Neuronal stem cell (in vitro differentiated cells): ENCODE results near the gene SCFD2.

Experiments used
- DNase-seq: peaks from one replicate; pipeline ENCODE4 v3.0.0-alpha.2; 2013; ENCODE audit warnings: low spot score
- H2AFZ ChIP-seq: one replicate; pipeline ENCODE4 v1.6.1; 2013; ENCODE audit warnings: mild to moderate bottlenecking, low read length, inconsistent platforms
- H2AK5ac ChIP-seq: 2 replicates; pipeline ENCODE4 v1.6.1; 2013; ENCODE audit warnings: low read depth, mild to moderate bottlenecking, inconsistent platforms, low read length, moderate library complexity, mixed read lengths
- H2BK120ac ChIP-seq: 2 replicates; pipeline ENCODE4 v1.6.1; 2013; ENCODE audit warnings: low read depth, mild to moderate bottlenecking, inconsistent platforms, low read length, moderate library complexity, mixed read lengths
- H2BK12ac ChIP-seq: one replicate; pipeline ENCODE4 v1.6.1; 2013; ENCODE audit warnings: low read length, inconsistent platforms
- H2BK15ac ChIP-seq: 2 replicates; pipeline ENCODE4 v1.6.1; 2013; ENCODE audit warnings: mild to moderate bottlenecking, low read length, inconsistent platforms, mixed read lengths
- H2BK5ac ChIP-seq: one replicate; pipeline ENCODE4 v1.6.1; 2013; ENCODE audit warnings: inconsistent platforms, mild to moderate bottlenecking, low read length, moderate library complexity
- H3K14ac ChIP-seq: one replicate; pipeline ENCODE4 v1.6.1; 2013; ENCODE audit warnings: low read length, inconsistent platforms
- H3K18ac ChIP-seq: 2 replicates; pipeline ENCODE4 v1.6.1; 2013; ENCODE audit warnings: low read length, inconsistent platforms
- H3K23ac ChIP-seq: 2 replicates; pipeline ENCODE4 v1.6.1; 2013; ENCODE audit warnings: low read depth, mild to moderate bottlenecking, mixed read lengths, low read length, inconsistent platforms; ENCODE audit not compliant: poor library complexity
- H3K27ac ChIP-seq: replicated peaks from 3 replicates; pipeline ENCODE4 v1.5.1; 2013; ENCODE audit warnings: low read length, inconsistent platforms
- H3K27me3 ChIP-seq, 3 experiments: 2 replicates each; pipeline ENCODE4 v1.6.1; 2013; ENCODE audit warnings: low read length in 3 of 3, mild to moderate bottlenecking in 2 of 3, inconsistent platforms in 1 of 3, low read depth in 1 of 3, mixed read lengths in 1 of 3, moderate library complexity in 1 of 3; ENCODE audit not compliant: control insufficient read depth in 3 of 3, insufficient read depth in 3 of 3
- H3K36me3 ChIP-seq, 2 donors: replicated peaks in 1 of 2; 2 replicates each; pipeline ENCODE4 v1.6.1; 2013; ENCODE audit warnings: low read length in 2 of 2; ENCODE audit not compliant: control insufficient read depth in 2 of 2, insufficient read depth in 2 of 2
- H3K4ac ChIP-seq: 2 replicates; pipeline ENCODE4 v1.6.1; 2013; ENCODE audit warnings: inconsistent platforms, mild to moderate bottlenecking, low read length, moderate library complexity
- H3K4me1 ChIP-seq, 2 donors: 1 replicate in 1 of 2; 2 replicates in 1 of 2; pipeline ENCODE4 v1.6.1; 2013; ENCODE audit warnings: low read length in 2 of 2, low read depth in 1 of 2; ENCODE audit not compliant: control insufficient read depth in 2 of 2, insufficient read depth in 1 of 2
- H3K4me2 ChIP-seq: one replicate; pipeline ENCODE4 v1.6.1; 2013; ENCODE audit warnings: mild to moderate bottlenecking, low read length, inconsistent platforms; ENCODE audit not compliant: insufficient read depth, poor library complexity, severe bottlenecking
- H3K4me3 ChIP-seq, 2 donors: 2 replicates each; pipeline ENCODE4 v1.5.1; 2013; ENCODE audit warnings: low read length in 2 of 2, mild to moderate bottlenecking in 2 of 2, inconsistent platforms in 1 of 2, moderate library complexity in 1 of 2
- H3K79me1 ChIP-seq: one replicate; pipeline ENCODE4 v1.6.1; 2013; ENCODE audit warnings: low read depth, mild to moderate bottlenecking, inconsistent platforms, low read length, moderate library complexity
- H3K9ac ChIP-seq: one replicate; pipeline ENCODE4 v1.6.1; 2013; ENCODE audit warnings: mild to moderate bottlenecking, low read depth, low read length, inconsistent platforms; ENCODE audit not compliant: poor library complexity
- H3K9me3 ChIP-seq, 2 donors: replicated peaks in 1 of 2; 2 replicates each; pipeline versions ENCODE3 to v1.6.1; 2013; ENCODE audit warnings: low read length in 2 of 2, mild to moderate bottlenecking in 2 of 2, inconsistent platforms in 1 of 2, low read depth in 1 of 2, mixed read lengths in 1 of 2, moderate library complexity in 1 of 2; ENCODE audit not compliant: control insufficient read depth in 2 of 2, insufficient read depth in 1 of 2
- H4K8ac ChIP-seq: one replicate; pipeline ENCODE4 v1.6.1; 2013; ENCODE audit warnings: low read depth, mild to moderate bottlenecking, inconsistent platforms, low read length, moderate library complexity
- H4K91ac ChIP-seq: one replicate; pipeline ENCODE4 v1.6.1; 2013; ENCODE audit warnings: low read length, low read depth, mild to moderate bottlenecking, inconsistent platforms; ENCODE audit not compliant: poor library complexity
- WGBS, 2 donors: extraction: QIAGEN DNeasy Blood & Tissue Kit; methylation state at CpG; one replicate each; pipeline ENCODE4 v1.1.7; 2013; ENCODE audit warnings: missing lambda C conversion rate in 2 of 2, mixed read lengths in 1 of 2; ENCODE audit not compliant: insufficient read length in 2 of 2, insufficient replicate concordance in 1 of 2; ENCODE audit errors: extremely low coverage in 2 of 2; 5-methylcytosine and 5-hydroxymethylcytosine counted together

The SCFD2 gene

DNA sequence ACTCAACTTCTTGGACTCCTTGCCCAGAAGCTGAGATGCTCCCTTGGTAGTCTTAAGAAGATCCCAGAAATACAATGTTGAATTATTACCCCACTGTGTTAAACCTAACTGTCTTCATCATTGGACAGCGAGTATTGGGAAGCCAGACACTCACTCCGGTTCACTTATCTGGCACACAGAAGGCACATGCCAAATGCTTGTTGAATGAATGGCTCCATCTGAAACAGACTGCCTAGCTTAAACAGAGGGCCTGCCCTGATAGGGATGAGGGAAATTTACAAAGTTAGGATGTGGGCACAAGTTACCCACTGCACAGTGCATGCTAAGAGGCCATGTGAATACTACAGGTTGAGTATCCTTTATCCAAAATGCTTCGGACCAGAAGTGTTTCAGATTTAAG is 424.4 kb downstream of the SCFD2 start:
- no peak overlapping the region for H2BK15ac ChIP-seq
- H3K79me1 ChIP-seq = no peaks in the 10 kb centered on the region
- no peak overlapping the region for H3K23ac ChIP-seq
- H3K4me1 ChIP-seq = no peaks in the 10 kb centered on the region
- H4K8ac ChIP-seq = no peak overlapping the region
- no peak overlapping the region for H3K4me2 ChIP-seq
- H3K9ac ChIP-seq = no peak overlapping the region
- H2AK5ac ChIP-seq = no peak overlapping the region
- no peak overlapping the region for H2BK12ac ChIP-seq
- H3K18ac ChIP-seq = no peak overlapping the region
- H2AFZ ChIP-seq = no peak overlapping the region
- no peaks in the 10 kb centered on the region for H3K27me3 ChIP-seq
- no CpG with 5 or more reads among the region's 3 CpGs for WGBS, 2 donors
- no peak for DNase-seq
- no peak overlapping the region for H2BK5ac ChIP-seq
- H3K36me3 ChIP-seq = no peaks in the 10 kb centered on the region
- no peak overlapping the region for H2BK120ac ChIP-seq
- no peaks in the 10 kb centered on the region for H3K9me3 ChIP-seq
- no peak overlapping the region for H4K91ac ChIP-seq
- H3K4ac ChIP-seq = no peak overlapping the region
- H3K14ac ChIP-seq = no peak overlapping the region
- no peak overlapping the region for H3K27ac ChIP-seq
- no peak overlapping the region for H3K4me3 ChIP-seq

DNA sequence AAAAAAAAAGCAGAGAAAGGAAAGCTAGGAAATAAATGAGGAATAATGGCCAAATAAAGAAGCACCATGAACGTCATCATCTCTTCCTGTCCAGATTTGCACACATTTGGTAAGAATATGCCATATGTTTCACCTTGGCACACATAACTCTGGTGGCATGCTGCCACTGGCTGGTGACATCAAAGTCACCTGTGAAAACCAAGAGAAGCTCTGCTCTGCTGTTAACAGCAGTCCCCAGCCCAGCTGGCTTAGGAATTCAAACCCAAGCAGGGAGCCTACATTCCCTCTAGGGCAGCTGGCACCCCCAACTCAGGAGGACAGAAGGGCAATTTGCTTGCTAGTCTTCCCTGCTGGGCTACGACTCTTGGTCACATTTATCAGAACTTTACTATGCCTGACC is 426.1 kb downstream of the SCFD2 start:
- Histone ChIP-seq H3K27me3 (no peaks in the 10 kb centered on the region), H3K4ac (no peak overlapping the region)

DNA sequence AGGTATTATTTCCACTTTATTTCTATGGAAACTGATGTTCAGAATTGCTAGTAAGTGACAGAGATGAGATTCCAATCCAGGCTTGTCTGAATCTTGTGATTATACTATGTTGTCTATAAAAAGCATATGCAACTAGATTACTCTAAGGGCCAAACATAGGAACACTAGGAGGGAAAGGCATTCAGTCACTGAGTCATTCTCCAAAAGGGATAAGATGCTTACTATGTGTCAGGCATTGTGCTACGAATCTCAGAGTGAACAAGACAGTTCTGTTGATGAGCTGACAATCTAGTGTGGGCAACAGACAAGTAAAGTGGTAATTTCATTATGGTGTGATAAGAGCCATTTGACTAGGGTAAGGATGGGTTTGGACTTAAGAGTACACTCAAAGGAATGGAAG is 426.5 kb downstream of the SCFD2 start:
- no peak overlapping the region for H3K27ac ChIP-seq
- no peaks in the 10 kb centered on the region for H3K79me1 ChIP-seq

More for the DNA sequence above, 426.1 kb downstream of the SCFD2 start:
- Histone ChIP-seq H3K4me2 (no peak overlapping the region), H3K9ac (no peak overlapping the region), H3K27ac (no peak overlapping the region), H2BK12ac (no peak overlapping the region), H3K4me3 (no peak overlapping the region), H3K23ac (no peak overlapping the region), H4K91ac (no peak overlapping the region), H3K14ac (no peak overlapping the region), H2BK15ac (no peak overlapping the region), H3K18ac (no peak overlapping the region), H2AFZ (no peak overlapping the region), H3K36me3 (no peaks in the 10 kb centered on the region), H4K8ac (no peak overlapping the region), H2BK120ac (no peak overlapping the region), H2BK5ac (no peak overlapping the region), H2AK5ac (no peak overlapping the region), H3K9me3 (no peaks in the 10 kb centered on the region), H3K4me1 (no peaks in the 10 kb centered on the region), H3K79me1 (no peaks in the 10 kb centered on the region)
- no CpG with 5 or more reads among the region's 2 CpGs for WGBS, 2 donors
- DNase-seq = no peak

DNA sequence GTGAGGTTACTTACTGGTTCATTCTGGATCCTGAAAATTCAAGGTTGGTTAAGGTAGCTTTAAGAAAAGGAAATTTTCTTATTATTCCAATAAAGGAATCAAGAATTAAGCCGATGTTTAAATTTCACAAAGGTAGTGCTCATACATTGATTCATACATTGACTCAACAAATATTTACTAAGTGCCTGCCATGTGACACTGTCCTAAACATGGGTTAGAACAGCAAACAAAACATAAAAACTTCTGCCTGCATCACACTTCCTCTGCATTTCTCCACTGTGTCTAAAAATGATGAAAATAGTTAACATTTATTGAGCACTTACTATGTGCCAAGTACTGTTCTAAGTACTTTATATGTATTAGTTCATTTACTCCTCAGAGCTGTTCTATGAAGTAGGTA is 428.0 kb downstream of the SCFD2 start:
- Histone ChIP-seq H2AK5ac (no peak overlapping the region), H2BK5ac (no peak overlapping the region), H2BK12ac (no peak overlapping the region), H3K4me3 (no peak overlapping the region), H3K18ac (no peak overlapping the region), H3K4me1 (peaks cover 2 to 6% of the 10 kb centered on the region in 2 donors), H3K27me3 (no peaks in the 10 kb centered on the region), H4K91ac (no peak overlapping the region), H3K23ac (no peak overlapping the region), H3K9ac (no peak overlapping the region), H3K4me2 (no peak overlapping the region), H3K4ac (no peak overlapping the region), H2AFZ (no peak overlapping the region), H4K8ac (no peak overlapping the region), H3K9me3 (no peaks in the 10 kb centered on the region), H3K79me1 (no peaks in the 10 kb centered on the region), H2BK15ac (no peak overlapping the region), H3K36me3 (no peaks in the 10 kb centered on the region), H2BK120ac (no peak overlapping the region), H3K27ac (no peak overlapping the region), H3K14ac (no peak overlapping the region)
- WGBS, 2 donors = no CpG with 5 or more reads among the region's 1 CpG
- DNase-seq = no peak

More for the DNA sequence above, 426.5 kb downstream of the SCFD2 start:
- Histone ChIP-seq H3K23ac (no peak overlapping the region), H3K4me3 (no peak overlapping the region), H3K4me1 (no peaks in the 10 kb centered on the region), H2AK5ac (no peak overlapping the region), H2BK15ac (no peak overlapping the region), H3K4me2 (no peak overlapping the region), H3K18ac (no peak overlapping the region), H2AFZ (no peak overlapping the region), H3K36me3 (no peaks in the 10 kb centered on the region), H3K9me3 (no peaks in the 10 kb centered on the region), H2BK5ac (no peak overlapping the region), H2BK120ac (no peak overlapping the region), H3K9ac (no peak overlapping the region), H4K8ac (no peak overlapping the region), H3K14ac (no peak overlapping the region), H3K4ac (no peak overlapping the region), H3K27me3 (no peaks in the 10 kb centered on the region), H4K91ac (no peak overlapping the region), H2BK12ac (no peak overlapping the region)
- no peak for DNase-seq
- WGBS, 2 donors = no CpG with 5 or more reads among the region's 1 CpG
